Omental fat pad (tissue), 4 donors: Measurements from ENCODE around the gene RAB40A. TPM values are rescaled to one million over a fixed set of nuclear protein-coding genes. Genes with fewer than 3 reads are reported as not detected.
A peak's percentile ranks its signal among the peaks of the same experiment; 100 is the strongest.

Experiments used
- ATAC-seq: fragments of 150-250 bp; one replicate; pipeline ENCODE4 v1.9.1; 2016; ENCODE audit warnings: mild to moderate bottlenecking, moderate library complexity; ENCODE audit not compliant: low FRiP score
- DNase-seq: peaks from one replicate; pipeline ENCODE4 v3.0.0-alpha.2; 2019; ENCODE audit warnings: low spot score
- total RNA-seq, 4 donors: library from RNA; depleted of rRNA; stranded (reverse); fragments of >200 nt; gene quantifications; one replicate each; pipeline ENCODE4 v1.1.0, GENCODE V29; 2016
- TF ChIP-seq, protein P1 (sequence below), 3 donors: fragments of 450-650 bp; IDR thresholded peaks; one replicate each; pipeline ENCODE4 v1.5.1; 2016 to 2017; ENCODE audit warnings: antibody characterized with exemption in 3 of 3, mild to moderate bottlenecking in 3 of 3, moderate library complexity in 2 of 3

The RAB40A gene
- total RNA-seq, 4 donors from 2014 or later: 0.19 to 1.3 (median 0.44) TPM; not detected in 1

DNA sequence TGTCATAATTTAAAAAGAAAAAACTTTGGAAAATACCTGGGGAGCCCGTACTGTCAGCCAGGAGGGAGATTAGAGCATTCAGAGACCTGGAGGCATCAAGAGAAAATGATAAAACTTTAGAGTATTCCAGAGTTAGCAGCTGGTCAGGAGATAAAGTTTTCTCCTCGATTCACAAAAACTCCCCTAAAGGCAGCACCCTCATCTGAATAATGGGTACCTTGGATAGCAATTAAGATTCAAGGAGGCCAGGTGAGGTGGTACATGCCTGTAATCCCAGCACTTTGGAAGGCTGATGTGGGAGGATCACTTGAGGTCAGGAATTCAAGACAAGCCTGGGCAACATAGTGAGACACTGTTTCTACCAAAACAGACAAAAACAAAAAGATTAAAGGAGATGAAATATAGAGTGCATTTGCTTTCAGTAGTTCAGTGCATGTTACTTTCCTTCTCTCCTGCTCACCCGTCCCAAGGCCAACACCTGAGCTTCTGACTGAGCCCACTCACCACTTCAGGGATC is 18.6 kb upstream of the RAB40A start:
- TF ChIP-seq, protein P1, sequence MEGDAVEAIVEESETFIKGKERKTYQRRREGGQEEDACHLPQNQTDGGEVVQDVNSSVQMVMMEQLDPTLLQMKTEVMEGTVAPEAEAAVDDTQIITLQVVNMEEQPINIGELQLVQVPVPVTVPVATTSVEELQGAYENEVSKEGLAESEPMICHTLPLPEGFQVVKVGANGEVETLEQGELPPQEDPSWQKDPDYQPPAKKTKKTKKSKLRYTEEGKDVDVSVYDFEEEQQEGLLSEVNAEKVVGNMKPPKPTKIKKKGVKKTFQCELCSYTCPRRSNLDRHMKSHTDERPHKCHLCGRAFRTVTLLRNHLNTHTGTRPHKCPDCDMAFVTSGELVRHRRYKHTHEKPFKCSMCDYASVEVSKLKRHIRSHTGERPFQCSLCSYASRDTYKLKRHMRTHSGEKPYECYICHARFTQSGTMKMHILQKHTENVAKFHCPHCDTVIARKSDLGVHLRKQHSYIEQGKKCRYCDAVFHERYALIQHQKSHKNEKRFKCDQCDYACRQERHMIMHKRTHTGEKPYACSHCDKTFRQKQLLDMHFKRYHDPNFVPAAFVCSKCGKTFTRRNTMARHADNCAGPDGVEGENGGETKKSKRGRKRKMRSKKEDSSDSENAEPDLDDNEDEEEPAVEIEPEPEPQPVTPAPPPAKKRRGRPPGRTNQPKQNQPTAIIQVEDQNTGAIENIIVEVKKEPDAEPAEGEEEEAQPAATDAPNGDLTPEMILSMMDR (IDR thresholded peaks at IDR 0.05): no peak
- DNase-seq (no peak), ATAC-seq (no peak)

- TF ChIP-seq, protein P1 (IDR thresholded peaks at IDR 0.05): no peak
- ATAC-seq (no peak), DNase-seq (no peak)
Observed at GRCh38 chrX:103536732-103537131, 17.4 kb upstream of the RAB40A start.

DNA sequence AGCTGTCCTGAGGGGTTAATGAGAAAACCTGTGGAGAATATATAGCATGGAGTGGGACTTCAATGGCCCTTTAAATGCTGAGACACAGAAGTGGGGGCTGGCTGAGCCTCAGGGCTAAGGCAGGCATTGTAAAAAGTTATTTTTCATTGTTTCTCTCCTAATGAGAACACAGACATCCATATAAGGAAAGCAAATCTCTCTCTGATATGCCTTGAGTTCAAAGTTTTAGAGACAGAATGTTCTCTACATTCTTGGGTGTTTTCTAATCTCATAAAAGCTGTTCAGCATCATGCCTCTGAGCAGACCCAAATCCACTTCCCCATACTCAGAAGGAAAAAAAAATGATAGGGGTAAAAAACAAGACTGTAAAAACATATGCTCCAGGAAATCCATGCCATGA is 16.8 kb upstream of the RAB40A start:
- no peak for DNase-seq
- TF ChIP-seq, protein P1 (IDR thresholded peaks at IDR 0.05): no peak
- ATAC-seq: no peak

GRCh38 chrX:103535206-103535605 is 15.9 kb upstream of the RAB40A start:
- ATAC-seq (no peak), DNase-seq (no peak)
- TF ChIP-seq, protein P1 (IDR thresholded peaks at IDR 0.05): no peak

DNA sequence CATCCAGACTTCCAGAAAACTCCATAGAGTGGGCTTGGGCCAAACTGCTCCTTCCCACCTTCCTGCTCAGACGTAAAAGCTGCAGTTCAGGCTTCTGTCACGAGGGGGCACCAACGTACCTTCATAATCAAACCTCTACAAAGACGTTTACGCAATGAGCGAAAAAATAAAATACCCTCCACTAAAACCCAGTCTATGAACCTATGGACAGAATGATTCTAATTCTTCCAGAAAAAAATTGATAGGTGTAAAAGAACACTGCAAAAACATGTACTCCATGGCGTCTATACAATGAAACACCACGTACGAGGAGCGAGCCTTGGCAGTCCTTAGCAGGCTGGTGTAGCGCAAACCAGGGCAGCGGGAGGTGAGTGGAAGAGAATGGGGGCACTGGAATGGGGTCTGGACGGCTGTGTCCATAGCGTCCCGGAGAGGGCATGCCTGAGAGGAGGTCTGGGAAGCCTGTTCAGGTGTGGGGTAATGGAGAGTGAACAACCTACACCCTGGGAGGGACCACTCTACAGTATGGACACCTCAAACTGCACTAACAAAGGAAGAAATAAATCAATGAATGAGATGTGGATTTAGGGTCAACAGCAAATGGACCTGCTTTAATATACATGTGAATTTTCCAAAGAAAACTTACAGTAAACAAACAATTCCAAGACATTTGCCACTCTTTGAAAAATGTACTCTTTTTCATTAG is 14.4 kb upstream of the RAB40A start:
- DNase-seq (peak; percentile 96), ATAC-seq (peak; percentile 38)
- TF ChIP-seq, protein P1 (IDR thresholded peaks at IDR 0.05): peak in 1 of 3 donors; percentile 38

- no peak for DNase-seq
- TF ChIP-seq, protein P1 (IDR thresholded peaks at IDR 0.05): no peak
- no peak for ATAC-seq
Observed at GRCh38 chrX:103531002-103531401, 11.7 kb upstream of the RAB40A start.

- DNase-seq: no peak
- no peak for ATAC-seq
- TF ChIP-seq, protein P1 (IDR thresholded peaks at IDR 0.05): no peak
Observed at GRCh38 chrX:103530545-103530944, 11.3 kb upstream of the RAB40A start.
